ENCODE measurements around the gene HECTD4.
"Not testable (repeated sequence)": the region's sequence is repeated elsewhere in the genome, so short reads cannot be mapped to it uniquely, and the experiment has no call there.

The HECTD4 gene

GRCh38 chr12:112256780-112257179, 125.5 kb downstream of the HECTD4 start:
- no peak for DNase-seq

GRCh38 chr12:112252184-112252583, 130.0 kb downstream of the HECTD4 start:
- DNase-seq = no peak

- DNase-seq = not testable (repeated sequence)
Observed at GRCh38 chr12:112244902-112245301, 137.3 kb downstream of the HECTD4 start.

- DNase-seq = no peak
Observed at GRCh38 chr12:112243255-112244110, 138.7 kb downstream of the HECTD4 start.

GRCh38 chr12:112241176-112241575, 141.1 kb downstream of the HECTD4 start:
- no peak for DNase-seq

- no peak for DNase-seq
Observed at GRCh38 chr12:112239881-112240280, 142.3 kb downstream of the HECTD4 start.

- no peak for DNase-seq
Observed at GRCh38 chr12:112239020-112239419, 143.2 kb downstream of the HECTD4 start.

GRCh38 chr12:112238441-112238840, 143.8 kb downstream of the HECTD4 start:
- DNase-seq = no peak

- no peak for DNase-seq
Observed at GRCh38 chr12:112236786-112237185, 145.4 kb downstream of the HECTD4 start.

GRCh38 chr12:112236386-112236785, 145.8 kb downstream of the HECTD4 start:
- DNase-seq = no peak

- DNase-seq = no peak
Observed at GRCh38 chr12:112234303-112234702, 147.9 kb downstream of the HECTD4 start.

- no peak for DNase-seq
Observed at GRCh38 chr12:112233242-112233641, 149.0 kb downstream of the HECTD4 start.

- no peak for DNase-seq
Observed at GRCh38 chr12:112230136-112230535, 152.1 kb downstream of the HECTD4 start.

GRCh38 chr12:112226768-112227167, 155.5 kb downstream of the HECTD4 start:
- DNase-seq = no peak

- DNase-seq = not testable (repeated sequence)
Observed at GRCh38 chr12:112220628-112221027, 161.6 kb downstream of the HECTD4 start.

GRCh38 chr12:112219195-112219594, 163.0 kb downstream of the HECTD4 start:
- no peak for DNase-seq

- no peak for DNase-seq
Observed at GRCh38 chr12:112218150-112218549, 164.1 kb downstream of the HECTD4 start.

GRCh38 chr12:112217647-112218046, 164.6 kb downstream of the HECTD4 start:
- DNase-seq = no peak

- DNase-seq = no peak
Observed at GRCh38 chr12:112216223-112216622, 166.0 kb downstream of the HECTD4 start.

- DNase-seq = no peak
Observed at GRCh38 chr12:112214064-112214463, 168.2 kb downstream of the HECTD4 start.

- no peak for DNase-seq
Observed at GRCh38 chr12:112208301-112208910, 173.8 kb downstream of the HECTD4 start.

- DNase-seq = no peak
Observed at GRCh38 chr12:112207397-112207924, 174.8 kb downstream of the HECTD4 start.

- DNase-seq = no peak
Observed at GRCh38 chr12:112206944-112207343, 175.3 kb downstream of the HECTD4 start.

GRCh38 chr12:112199136-112199535, 183.1 kb downstream of the HECTD4 start:
- DNase-seq = no peak

Measured in stimulated activated CD4-positive, alpha-beta T cell treated with anti-CD3 and anti-CD28 coated beads, Interleukin-15, amount 100 ng/mL, for 24 hours (primary cell).